CD4-positive, alpha-beta T cell (primary cell): ENCODE measurements around the gene TMEM132D. TPM values are rescaled to one million over a fixed set of nuclear protein-coding genes. Genes with fewer than 3 reads are reported as not detected.

Experiments
- ATAC-seq: fragments of 200-7000 bp; cut with Tn5 transposase; one replicate; pipeline ENCODE4 v1.10.0; 2022; ENCODE audit warnings: mild to moderate bottlenecking; ENCODE audit not compliant: poor library complexity
- CTCF ChIA-PET: fragments of 350-600 bp; sonication (Branson Sonifier 250); formaldehyde crosslinking; loops from one replicate; lab custom pipeline; 2021; ENCODE audit warnings: antibody characterized with exemption, inconsistent platforms; lab: Charles Lee
- POLR2A ChIA-PET: fragments of 350-600 bp; sonication (Branson Sonifier 250); formaldehyde crosslinking; loops from one replicate; lab custom pipeline; 2021; ENCODE audit warnings: antibody characterized with exemption, inconsistent platforms; lab: Charles Lee
- DNase-seq, 14 experiments: peaks; one replicate each; pipeline ENCODE4 v3.0.0-alpha.2; 2013 to 2020; ENCODE audit warnings: mixed read lengths in 2 of 14
- H3K27ac ChIP-seq, 2 donors: one replicate each; pipeline versions ENCODE4 v1.5.1 to v1.7.0; 2013; ENCODE audit warnings: low read length in 2 of 2, low read depth in 1 of 2, mild to moderate bottlenecking in 1 of 2
- H3K27me3 ChIP-seq, 2 experiments: 1 replicate in 1 of 2; 2 replicates in 1 of 2; pipeline versions ENCODE4 v1.6.1 to v1.7.0; 2013; ENCODE audit warnings: low read length in 2 of 2, control low read depth in 1 of 2, mild to moderate bottlenecking in 1 of 2, moderate library complexity in 1 of 2; ENCODE audit not compliant: insufficient read depth in 2 of 2, control insufficient read depth in 1 of 2
- H3K36me3 ChIP-seq: one replicate; pipeline ENCODE4 v1.6.1; 2013; ENCODE audit warnings: low read length, control low read depth; ENCODE audit not compliant: insufficient read depth
- H3K4me1 ChIP-seq: one replicate; pipeline ENCODE4 v1.6.1; 2013; ENCODE audit warnings: low read length, control low read depth; ENCODE audit not compliant: insufficient read depth
- H3K4me3 ChIP-seq: one replicate; pipeline ENCODE4 v1.5.1; 2013; ENCODE audit warnings: mild to moderate bottlenecking, low read length, moderate library complexity
- H3K9me3 ChIP-seq, 2 experiments: 1 replicate in 1 of 2; 2 replicates in 1 of 2; pipeline versions ENCODE4 v1.6.1 to v1.7.0; 2013; ENCODE audit warnings: low read length in 2 of 2, mild to moderate bottlenecking in 2 of 2, control low read depth in 1 of 2, moderate library complexity in 1 of 2; ENCODE audit not compliant: control insufficient read depth in 1 of 2, insufficient read depth in 1 of 2
- H3K27ac Mint-ChIP-seq: one replicate; pipeline ENCODE4 v1.8.0; 2020; ENCODE audit warnings: mixed read lengths
- H3K27me3 Mint-ChIP-seq: one replicate; pipeline ENCODE4 v1.8.0; 2021; ENCODE audit warnings: mixed read lengths
- H3K36me3 Mint-ChIP-seq: one replicate; pipeline ENCODE4 v1.8.0; 2021; ENCODE audit warnings: low read depth, mixed read lengths
- H3K4me1 Mint-ChIP-seq: one replicate; pipeline ENCODE4 v1.8.0; 2021; ENCODE audit warnings: low read depth, mixed read lengths
- H3K4me3 Mint-ChIP-seq: one replicate; pipeline ENCODE4 v1.8.0; 2020; ENCODE audit warnings: mild to moderate bottlenecking, mixed read lengths
- H3K9me3 Mint-ChIP-seq: one replicate; pipeline ENCODE4 v1.8.0; 2020; ENCODE audit warnings: mixed read lengths
- CTCF ChIP-seq: fragments of 200-600 bp; IDR thresholded peaks from one replicate; pipeline ENCODE4 v1.8.0; 2022; ENCODE audit warnings: antibody characterized with exemption, mild to moderate bottlenecking
- intact Hi-C, 2 experiments: fragments of 100-400 bp; cut with DNase I in 1 of 2; cut with micrococcal nuclease in 1 of 2; formaldehyde crosslinking; loops; one replicate each; pipeline versions ENCODE4 v1.15.1 to v1.9.0; 2023 to 2025; cut with DNase I, micrococcal nuclease
- total RNA-seq, 174 experiments: library from RNA in 2 of 174; stranded (reverse) in 2 of 174; gene quantifications; one replicate each; pipeline ENCODE4 v1.2.3 and lab custom pipeline; 2021 to 2026

TMEM132D gene
- total RNA-seq, 2 experiments from 2014 or later: not detected

- Mint-ChIP-seq H3K4me1 (no peaks in the 10 kb centered on the region), H3K36me3 (no peaks in the 10 kb centered on the region), H3K4me3 (no peak overlapping the region), H3K9me3 (no peaks in the 10 kb centered on the region), H3K27me3 (peaks cover 4% of the 10 kb centered on the region), H3K27ac (no peak overlapping the region)
- no peak for DNase-seq
- ATAC-seq: no peak
- POLR2A ChIA-PET: no interaction called here
- intact Hi-C loops: no loop called here
- H3K4me1 ChIP-seq: no peaks in the 10 kb centered on the region
- H3K27me3 ChIP-seq: no peaks in the 10 kb centered on the region
- no peak for TF ChIP-seq CTCF
- H3K9me3 ChIP-seq: peaks cover 0 to 22% of the 10 kb centered on the region in 2 experiments
- no peak overlapping the region for H3K27ac ChIP-seq
- H3K36me3 ChIP-seq: no peaks in the 10 kb centered on the region
- CTCF ChIA-PET: no interaction called here
- no peak overlapping the region for H3K4me3 ChIP-seq
Observed at GRCh38 chr12:129075460-129076208, 828.2 kb downstream of the TMEM132D start.

DNA sequence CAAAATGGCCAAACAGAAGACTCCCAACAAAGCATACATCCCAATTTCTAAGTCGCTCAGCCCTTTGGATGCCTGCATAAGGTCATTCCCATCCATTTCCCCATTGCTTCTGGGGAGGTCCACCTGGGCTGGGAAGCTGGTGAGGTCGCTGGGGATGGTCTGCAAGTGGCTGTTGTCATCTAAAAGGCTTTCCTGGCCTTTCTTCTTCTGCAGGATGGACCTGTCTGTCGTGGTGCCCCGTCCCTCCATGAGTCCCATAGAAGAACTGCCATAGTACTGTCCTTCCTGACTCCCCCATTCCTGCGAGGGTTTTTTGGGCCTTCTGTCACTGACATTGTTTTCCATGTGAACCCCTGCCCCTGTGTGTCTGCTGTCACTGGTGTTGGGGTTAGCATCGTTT, 829.4 kb downstream of the TMEM132D start:
- Histone ChIP-seq H3K27ac (no peak overlapping the region), H3K9me3 (peaks cover 0 to 27% of the 10 kb centered on the region in 2 experiments), H3K4me1 (no peaks in the 10 kb centered on the region), H3K4me3 (no peak overlapping the region), H3K36me3 (no peaks in the 10 kb centered on the region), H3K27me3 (no peaks in the 10 kb centered on the region)
- H3K36me3 Mint-ChIP-seq: no peaks in the 10 kb centered on the region
- H3K4me3 Mint-ChIP-seq: no peak overlapping the region
- intact Hi-C loops: no loop called here
- H3K27ac Mint-ChIP-seq: no peak overlapping the region
- POLR2A ChIA-PET: no interaction called here
- H3K9me3 Mint-ChIP-seq: no peaks in the 10 kb centered on the region
- no peaks in the 10 kb centered on the region for H3K4me1 Mint-ChIP-seq
- DNase-seq (no peak), ATAC-seq (no peak)
- peaks cover 4% of the 10 kb centered on the region for H3K27me3 Mint-ChIP-seq
- CTCF ChIA-PET: no interaction called here
- no peak for TF ChIP-seq CTCF

DNA sequence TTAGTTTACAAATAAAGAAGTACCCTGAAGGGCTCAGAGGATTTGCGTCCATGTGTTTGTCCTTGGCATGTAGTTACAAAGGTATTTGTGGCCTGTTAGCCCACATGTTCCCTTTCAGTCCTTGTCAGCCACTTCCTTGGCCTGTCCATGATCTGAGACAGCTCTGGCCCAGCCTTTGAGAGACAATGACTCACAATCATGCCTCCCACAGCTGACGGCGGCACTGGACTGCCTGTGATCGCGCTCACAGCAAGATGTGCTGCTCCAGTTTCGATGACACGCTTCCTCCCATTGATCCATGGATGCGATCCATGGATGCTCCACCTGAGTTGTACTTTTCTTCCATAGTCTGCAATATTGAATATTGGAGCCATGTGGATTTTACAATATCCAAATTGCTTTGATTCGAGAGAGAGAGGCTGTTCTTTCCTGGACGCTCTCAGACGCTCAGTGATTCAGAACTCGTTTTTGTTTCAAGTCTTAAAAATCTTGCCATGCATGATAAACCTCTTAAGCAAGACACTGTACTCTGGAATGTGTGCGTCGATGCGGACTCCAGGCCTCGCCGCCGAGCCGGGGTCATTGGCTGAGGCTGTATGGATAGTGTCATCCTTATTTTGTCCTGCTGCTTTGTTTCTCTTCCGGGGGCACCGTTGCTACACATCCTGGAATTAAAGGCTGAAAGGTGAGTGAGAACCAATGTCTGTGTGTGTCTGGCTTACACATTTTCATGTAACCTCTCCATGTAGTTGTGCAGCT, 830.5 kb downstream of the TMEM132D start:
- H3K27ac ChIP-seq: no peak overlapping the region
- no peaks in the 10 kb centered on the region for H3K9me3 Mint-ChIP-seq
- no peaks in the 10 kb centered on the region for H3K36me3 Mint-ChIP-seq
- H3K36me3 ChIP-seq: no peaks in the 10 kb centered on the region
- no peaks in the 10 kb centered on the region for H3K4me1 Mint-ChIP-seq
- no peak overlapping the region for H3K4me3 ChIP-seq
- CTCF ChIA-PET: no interaction called here
- DNase-seq (no peak), ATAC-seq (no peak)
- H3K27me3 ChIP-seq: no peaks in the 10 kb centered on the region
- no peak for TF ChIP-seq CTCF
- peaks cover 0 to 32% of the 10 kb centered on the region in 2 experiments for H3K9me3 ChIP-seq
- intact Hi-C loops: no loop called here
- peaks cover 4% of the 10 kb centered on the region for H3K27me3 Mint-ChIP-seq
- H3K4me3 Mint-ChIP-seq: no peak overlapping the region
- H3K4me1 ChIP-seq: no peaks in the 10 kb centered on the region
- POLR2A ChIA-PET: no interaction called here
- no peak overlapping the region for H3K27ac Mint-ChIP-seq
